DOHH2 (cell line): ENCODE results near the gene KRTCAP2.

ENCODE experiments used
- CTCF ChIP-seq: fragments of 200-600 bp; sonication (generic); IDR thresholded peaks from one replicate; pipeline ENCODE4 v1.5.1; 2014; ENCODE audit warnings: antibody characterized with exemption, mild to moderate bottlenecking, low read depth, low read length; ENCODE audit not compliant: poor library complexity, severe bottlenecking
- EZH2phosphoT487 ChIP-seq: fragments of 200-600 bp; sonication (generic); IDR thresholded peaks from 2 replicates; pipeline ENCODE4 v1.6.1; 2017; ENCODE audit warnings: borderline replicate concordance, mild to moderate bottlenecking, antibody characterized with exemption, low read length, moderate library complexity, mixed read lengths

GRCh38 chr1:155209312-155209721 lies 36.2 kb upstream of the KRTCAP2 start:
- no peak for TF ChIP-seq CTCF
- no peak for TF ChIP-seq EZH2phosphoT487
